Activated CD4-positive, alpha-beta T cell treated with anti-CD3 and anti-CD28 coated beads, Interleukin-2, amount 10 ng/mL, durations not matched to agents 24 days and 14 days (primary cell): Measurements from ENCODE around the gene PPP5C. TPM values are rescaled to one million over a fixed set of nuclear protein-coding genes. Genes with fewer than 3 reads are reported as not detected.
"Not testable (repeated sequence)": the region's sequence is repeated elsewhere in the genome, so short reads cannot be mapped to it uniquely, and the experiment has no call there.

Experiments used
- DNase-seq: peaks from one replicate; pipeline ENCODE4 v3.0.0; 2022
- H3K27ac Mint-ChIP-seq: one replicate; pipeline ENCODE4 v1.8.0; 2022; ENCODE audit warnings: mild to moderate bottlenecking, mixed read lengths
- H3K27me3 Mint-ChIP-seq: one replicate; pipeline ENCODE4 v1.8.0; 2022; ENCODE audit warnings: mixed read lengths
- H3K36me3 Mint-ChIP-seq: one replicate; pipeline ENCODE4 v1.8.0; 2022; ENCODE audit warnings: low read depth, mild to moderate bottlenecking, mixed read lengths
- H3K4me1 Mint-ChIP-seq: one replicate; pipeline ENCODE4 v1.8.0; 2021; ENCODE audit warnings: mixed read lengths
- H3K4me3 Mint-ChIP-seq: one replicate; pipeline ENCODE4 v1.8.0; 2022; ENCODE audit warnings: mild to moderate bottlenecking, moderate library complexity, mixed read lengths
- H3K9me3 Mint-ChIP-seq: one replicate; pipeline ENCODE4 v1.8.0; 2021; ENCODE audit warnings: mixed read lengths
- intact Hi-C: fragments of 100-400 bp; cut with micrococcal nuclease; formaldehyde crosslinking; loops from one replicate; pipeline ENCODE4 v1.15.1; 2023
- total RNA-seq: library from RNA; stranded (reverse); gene quantifications from 2 replicates; pipeline ENCODE4 v1.2.3, GENCODE V29; 2022

The PPP5C gene
- total RNA-seq, 1 donor from 2014 or later: 169 TPM

- H3K4me3 Mint-ChIP-seq: no peak overlapping the region
- H3K9me3 Mint-ChIP-seq: no peaks in the 10 kb centered on the region
- H3K4me1 Mint-ChIP-seq: peaks cover 28% of the 10 kb centered on the region
- DNase-seq: no peak
- peak overlapping the region; percentile 56 for H3K27ac Mint-ChIP-seq
- intact Hi-C loops: no loop called here
- H3K27me3 Mint-ChIP-seq: no peaks in the 10 kb centered on the region
- peaks cover 30% of the 10 kb centered on the region for H3K36me3 Mint-ChIP-seq
Measured at GRCh38 chr19:46365561-46365960, 18.7 kb downstream of the PPP5C start.

DNA sequence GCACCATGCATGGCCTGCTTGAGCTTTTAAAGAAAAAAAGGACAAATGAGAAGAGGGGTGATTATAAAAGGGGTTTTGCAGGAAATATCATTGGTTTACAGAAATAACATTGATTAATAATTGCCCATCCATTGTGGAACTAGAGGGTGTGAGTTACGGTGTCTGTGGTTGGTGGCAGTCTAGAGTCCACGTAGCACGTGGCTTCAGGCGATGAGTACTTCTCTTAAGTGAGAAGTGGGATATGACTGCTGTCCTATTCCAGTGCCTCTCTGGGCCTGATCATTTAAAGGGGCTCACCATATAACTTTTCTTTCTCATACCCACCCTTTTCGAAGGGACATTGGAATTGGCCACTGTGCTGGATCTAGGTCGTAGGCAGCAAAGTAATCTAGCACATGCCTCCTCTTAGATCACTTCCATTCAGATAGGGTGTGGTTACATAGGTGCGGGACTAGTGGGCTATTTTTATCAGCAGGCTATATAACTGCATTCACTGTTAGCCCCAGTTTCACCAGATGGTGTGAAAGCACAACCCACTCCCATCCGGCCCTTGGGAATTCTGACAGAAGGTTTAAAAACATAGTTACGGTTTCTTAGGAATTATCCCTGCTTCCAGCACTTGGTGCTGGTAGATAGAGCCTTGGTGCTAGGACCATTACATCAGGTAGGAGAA, 19.9 kb downstream of the PPP5C start:
- DNase-seq: no peak
- Mint-ChIP-seq H3K36me3 (peaks cover 30% of the 10 kb centered on the region), H3K4me3 (no peak overlapping the region), H3K27me3 (no peaks in the 10 kb centered on the region), H3K9me3 (no peaks in the 10 kb centered on the region), H3K4me1 (peaks cover 31% of the 10 kb centered on the region), H3K27ac (no peak overlapping the region)
- intact Hi-C loops: no loop called here

- Mint-ChIP-seq H3K36me3 (peaks cover 29% of the 10 kb centered on the region), H3K4me1 (peaks cover 34% of the 10 kb centered on the region), H3K27ac (no peak overlapping the region), H3K9me3 (no peaks in the 10 kb centered on the region), H3K4me3 (no peak overlapping the region), H3K27me3 (no peaks in the 10 kb centered on the region)
- intact Hi-C loops: no loop called here
- DNase-seq: no peak
Measured at GRCh38 chr19:46367426-46367825, 20.5 kb downstream of the PPP5C start.

GRCh38 chr19:46368116-46368515, 21.2 kb downstream of the PPP5C start:
- intact Hi-C loops: no loop called here
- Mint-ChIP-seq H3K4me1 (peaks cover 35% of the 10 kb centered on the region), H3K27ac (no peak overlapping the region), H3K9me3 (no peaks in the 10 kb centered on the region), H3K36me3 (peaks cover 31% of the 10 kb centered on the region), H3K27me3 (no peaks in the 10 kb centered on the region), H3K4me3 (no peak overlapping the region)
- no peak for DNase-seq

DNA sequence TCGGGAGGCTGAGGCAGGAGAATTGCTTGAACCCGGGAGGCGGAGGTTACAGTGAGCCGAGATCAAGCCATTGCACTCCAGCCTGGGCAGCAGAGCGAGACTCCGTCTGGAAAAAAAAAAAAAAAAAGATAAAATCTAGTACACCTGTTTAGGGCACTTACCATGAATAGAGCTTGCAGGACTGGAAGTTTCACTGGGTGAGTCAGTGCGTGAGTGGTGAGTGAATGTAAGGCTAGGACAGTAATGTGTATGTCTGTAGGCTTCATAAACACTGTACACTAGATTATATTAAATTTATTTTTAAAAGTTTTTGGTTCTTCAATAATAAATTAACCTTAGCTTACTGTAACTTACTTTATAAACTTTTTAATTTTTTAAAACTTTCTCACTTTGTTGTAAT, 22.9 kb downstream of the PPP5C start:
- Mint-ChIP-seq H3K4me1 (peaks cover 28% of the 10 kb centered on the region), H3K27ac (no peak overlapping the region), H3K9me3 (no peaks in the 10 kb centered on the region), H3K36me3 (peaks cover 20% of the 10 kb centered on the region), H3K4me3 (no peak overlapping the region), H3K27me3 (no peaks in the 10 kb centered on the region)
- no peak for DNase-seq
- intact Hi-C loops: no loop called here

GRCh38 chr19:46371371-46371901, 24.5 kb downstream of the PPP5C start:
- Mint-ChIP-seq H3K9me3 (no peaks in the 10 kb centered on the region), H3K27ac (peak overlapping the region; percentile 32), H3K4me3 (peak overlapping the region; percentile 5), H3K36me3 (peaks cover 25% of the 10 kb centered on the region), H3K4me1 (peaks cover 20% of the 10 kb centered on the region), H3K27me3 (no peaks in the 10 kb centered on the region)
- no peak for DNase-seq
- intact Hi-C loops: no loop called here

- Mint-ChIP-seq H3K36me3 (peaks cover 32% of the 10 kb centered on the region), H3K4me1 (peaks cover 20% of the 10 kb centered on the region), H3K27ac (no peak overlapping the region), H3K27me3 (no peaks in the 10 kb centered on the region), H3K9me3 (no peaks in the 10 kb centered on the region), H3K4me3 (no peak overlapping the region)
- DNase-seq: no peak
- intact Hi-C loops: no loop called here
Measured at GRCh38 chr19:46372901-46373490, 26.1 kb downstream of the PPP5C start.

GRCh38 chr19:46373491-46374359, 26.8 kb downstream of the PPP5C start:
- Mint-ChIP-seq H3K9me3 (no peaks in the 10 kb centered on the region), H3K27ac (no peak overlapping the region), H3K36me3 (peaks cover 38% of the 10 kb centered on the region), H3K4me1 (peaks cover 20% of the 10 kb centered on the region), H3K4me3 (no peak overlapping the region), H3K27me3 (no peaks in the 10 kb centered on the region)
- DNase-seq: no peak
- intact Hi-C loops: no loop called here

GRCh38 chr19:46374536-46375475, 27.9 kb downstream of the PPP5C start:
- no peak for DNase-seq
- peaks cover 44% of the 10 kb centered on the region for H3K36me3 Mint-ChIP-seq
- no peaks in the 10 kb centered on the region for H3K27me3 Mint-ChIP-seq
- H3K4me1 Mint-ChIP-seq: peaks cover 16% of the 10 kb centered on the region
- no peak overlapping the region for H3K4me3 Mint-ChIP-seq
- intact Hi-C loops: no loop called here
- H3K27ac Mint-ChIP-seq: no peak overlapping the region
- no peaks in the 10 kb centered on the region for H3K9me3 Mint-ChIP-seq

- intact Hi-C loops, H3K27me3 Mint-ChIP-seq, H3K27ac Mint-ChIP-seq, H3K4me3 Mint-ChIP-seq, H3K9me3 Mint-ChIP-seq, DNase-seq: not testable (repeated sequence)
- H3K36me3 Mint-ChIP-seq: peaks cover 48% of the 10 kb centered on the region
- peaks cover 17% of the 10 kb centered on the region for H3K4me1 Mint-ChIP-seq
Measured at GRCh38 chr19:46375476-46376067, 28.7 kb downstream of the PPP5C start.

DNA sequence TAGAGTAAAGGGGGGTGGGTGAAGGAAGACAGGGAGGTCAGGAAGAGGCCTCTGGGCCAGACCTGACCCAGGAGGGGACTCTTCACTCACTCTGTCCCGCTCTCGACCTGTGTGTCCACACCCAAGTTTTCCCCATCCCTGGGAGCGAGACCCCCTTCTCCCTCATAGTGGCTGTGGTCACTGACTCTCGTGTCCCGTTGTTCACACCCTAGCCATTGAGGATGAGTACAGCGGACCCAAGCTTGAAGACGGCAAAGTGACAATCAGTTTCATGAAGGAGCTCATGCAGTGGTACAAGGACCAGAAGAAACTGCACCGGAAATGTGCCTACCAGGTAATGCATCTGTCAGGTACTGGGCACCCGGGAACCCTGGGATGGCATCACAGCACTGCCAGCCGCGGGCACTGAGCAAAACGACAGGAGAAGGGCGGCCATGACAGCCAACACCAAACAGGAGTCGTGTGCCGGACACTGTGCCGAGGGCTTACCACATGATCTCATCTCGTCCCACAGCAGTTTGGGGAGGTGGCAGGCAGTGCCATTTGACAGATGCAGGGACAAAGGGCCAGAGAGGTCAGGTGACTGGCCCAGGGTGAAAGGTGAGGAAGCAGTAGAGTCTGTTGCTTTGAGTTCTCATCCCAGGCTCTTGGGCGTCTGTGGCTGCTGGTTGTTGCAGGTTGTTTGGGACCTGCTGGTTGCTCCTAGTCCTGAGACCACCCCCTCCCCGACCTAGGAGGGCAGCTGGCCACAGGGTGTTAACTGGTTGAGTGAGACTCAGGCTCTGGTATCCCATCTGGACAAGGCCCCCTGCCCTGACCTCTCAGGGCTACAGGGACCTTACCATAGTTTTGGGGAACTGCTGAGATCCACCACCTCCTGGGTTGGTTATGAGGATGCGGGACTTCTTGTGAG, 29.6 kb downstream of the PPP5C start:
- no peak overlapping the region for H3K4me3 Mint-ChIP-seq
- no peak for DNase-seq
- no peak overlapping the region for H3K27ac Mint-ChIP-seq
- H3K27me3 Mint-ChIP-seq: no peaks in the 10 kb centered on the region
- peaks cover 12% of the 10 kb centered on the region for H3K4me1 Mint-ChIP-seq
- intact Hi-C loops: no loop called here
- no peaks in the 10 kb centered on the region for H3K9me3 Mint-ChIP-seq
- H3K36me3 Mint-ChIP-seq: peaks cover 52% of the 10 kb centered on the region

DNA sequence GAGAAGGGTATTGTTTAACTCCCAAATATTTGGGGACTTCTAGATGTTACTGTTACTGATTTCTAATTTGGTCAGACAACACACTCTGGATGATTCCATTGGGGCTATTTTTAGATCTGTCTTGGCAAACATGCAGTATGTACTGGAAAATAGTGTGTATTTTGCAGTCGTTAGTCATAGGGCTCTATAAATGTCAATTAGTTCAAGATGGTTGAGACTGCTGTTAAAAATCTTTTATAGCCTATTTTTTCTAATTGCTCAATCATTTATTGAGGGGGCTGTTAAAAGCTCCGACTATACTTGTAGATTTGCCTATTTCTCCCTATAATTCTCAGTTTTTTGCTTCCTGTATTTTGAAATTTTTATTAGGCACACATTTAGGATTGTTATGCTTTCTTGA, 31.4 kb downstream of the PPP5C start:
- H3K27ac Mint-ChIP-seq: no peak overlapping the region
- H3K9me3 Mint-ChIP-seq: no peaks in the 10 kb centered on the region
- H3K4me1 Mint-ChIP-seq: peaks cover 3% of the 10 kb centered on the region
- peaks cover 62% of the 10 kb centered on the region for H3K36me3 Mint-ChIP-seq
- H3K27me3 Mint-ChIP-seq: no peaks in the 10 kb centered on the region
- DNase-seq: no peak
- H3K4me3 Mint-ChIP-seq: no peak overlapping the region
- intact Hi-C loops: no loop called here
